ENCODE measurements around the gene PWP2. TPM values are rescaled to one million over a fixed set of nuclear protein-coding genes. Genes with fewer than 3 reads are reported as not detected.

PWP2 gene
- total and polyA plus RNA-seq, 12 donors = 0.09 to 33.0 (median 5.6) TPM

GRCh38 chr21:44088401-44088780, 18.8 kb upstream of the PWP2 start:
- Histone ChIP-seq H3K27me3 (no peaks in the 10 kb centered on the region), H3K4me1 (replicated peaks in 1 of 2) (peaks cover 6 to 24% of the 10 kb centered on the region in 2 donors), H3K9me3 (replicated peaks in 1 of 3) (no peaks in the 10 kb centered on the region), H3K4me3 (no peak overlapping the region), H3K27ac (peak overlapping the region in 1 of 5 donors; percentile 84), H3K36me3 (replicated peaks in 1 of 2) (peaks cover 0 to 60% of the 10 kb centered on the region in 2 donors)
- DNase-seq = peak in 2 of 7 donors; percentile 15 to 46
- intact Hi-C loops (cut with DNase I) = no loop called here
- no peak for TF ChIP-seq CTCF (IDR thresholded peaks at IDR 0.05)
- no peak for TF ChIP-seq POLR2A (IDR thresholded peaks at IDR 0.05)
- WGBS, 4 donors = 90 to 93% (median 90%) methylated on average over 15 to 18 of the region's 18 CpGs

- H3K4me1 ChIP-seq (replicated peaks in 1 of 2) = peaks cover 6 to 24% of the 10 kb centered on the region in 2 donors
- H3K27ac ChIP-seq = no peak overlapping the region
- H3K36me3 ChIP-seq (replicated peaks in 1 of 2) = peaks cover 0 to 56% of the 10 kb centered on the region in 2 donors
- no peaks in the 10 kb centered on the region for H3K9me3 ChIP-seq (replicated peaks in 1 of 3)
- H3K4me3 ChIP-seq = no peak overlapping the region
- intact Hi-C loops (cut with DNase I) = no loop called here
- WGBS, 4 donors = 84 to 88% (median 86%) methylated on average over 26 to 30 of the region's 30 CpGs
- TF ChIP-seq CTCF (IDR thresholded peaks at IDR 0.05) (no peak), POLR2A (IDR thresholded peaks at IDR 0.05) (no peak)
- DNase-seq = peak in 3 of 7 donors; percentile 10 to 46 (median 19)
- H3K27me3 ChIP-seq = no peaks in the 10 kb centered on the region
Observed at GRCh38 chr21:44089001-44089911, 17.9 kb upstream of the PWP2 start.

- no peak overlapping the region for H3K27ac ChIP-seq
- no peaks in the 10 kb centered on the region for H3K27me3 ChIP-seq
- intact Hi-C loops (cut with DNase I) = no loop called here
- no peaks in the 10 kb centered on the region for H3K9me3 ChIP-seq (replicated peaks in 1 of 3)
- H3K36me3 ChIP-seq (replicated peaks in 1 of 2) = peaks cover 0 to 54% of the 10 kb centered on the region in 2 donors
- H3K4me3 ChIP-seq = no peak overlapping the region
- WGBS, 4 donors = 86 to 100% (median 92%) methylated on average over 3 to 8 of the region's 8 CpGs
- peak in 2 of 7 donors; percentile 21 to 45 for DNase-seq
- peaks cover 6 to 16% of the 10 kb centered on the region in 2 donors for H3K4me1 ChIP-seq (replicated peaks in 1 of 2)
- TF ChIP-seq POLR2A (IDR thresholded peaks at IDR 0.05) (no peak), CTCF (IDR thresholded peaks at IDR 0.05) (no peak)
Observed at GRCh38 chr21:44090325-44090724, 16.9 kb upstream of the PWP2 start.

- peaks cover 0 to 50% of the 10 kb centered on the region in 2 donors for H3K36me3 ChIP-seq (replicated peaks in 1 of 2)
- no peak for TF ChIP-seq POLR2A (IDR thresholded peaks at IDR 0.05)
Observed at GRCh38 chr21:44092211-44092610, 15.0 kb upstream of the PWP2 start.

More at GRCh38 chr21:44092211-44092610, 15.0 kb upstream of the PWP2 start:
- no peak overlapping the region for H3K4me3 ChIP-seq
- peak overlapping the region in 2 of 5 donors; percentile 11 to 32 for H3K27ac ChIP-seq
- H3K27me3 ChIP-seq = no peaks in the 10 kb centered on the region
- WGBS, 4 donors = 43 to 62% (median 51%) methylated on average over 8 to 9 of the region's 9 CpGs
- peaks cover 6 to 9% of the 10 kb centered on the region in 2 donors for H3K4me1 ChIP-seq (replicated peaks in 1 of 2)
- DNase-seq = peak in 6 of 7 donors; percentile 53 to 69 (median 65)
- H3K9me3 ChIP-seq (replicated peaks in 1 of 3) = no peaks in the 10 kb centered on the region
- intact Hi-C loops (cut with DNase I) = no loop called here
